ENCODE results near the gene MAS1.

DNA sequence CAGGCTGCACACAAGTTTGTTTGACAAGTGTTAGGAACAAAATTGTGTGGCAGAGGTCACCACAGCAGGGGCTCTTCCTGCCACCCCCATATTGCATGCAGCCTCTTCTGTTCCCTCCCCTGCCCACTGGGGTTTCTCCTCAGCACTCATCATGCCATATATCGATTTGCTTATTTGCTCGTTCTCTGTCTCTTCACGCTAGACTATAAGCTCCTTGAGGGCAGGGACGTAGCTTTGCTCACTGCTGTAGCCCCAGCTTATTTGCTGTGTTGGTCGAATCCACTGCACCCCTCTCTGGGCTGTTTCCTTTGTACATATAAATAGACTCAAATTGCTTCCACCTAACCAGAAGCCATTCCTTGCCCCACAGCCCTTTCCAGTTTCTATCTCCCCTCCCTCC, 19.6 kb downstream of the MAS1 start:
- TF ChIP-seq, protein P1, sequence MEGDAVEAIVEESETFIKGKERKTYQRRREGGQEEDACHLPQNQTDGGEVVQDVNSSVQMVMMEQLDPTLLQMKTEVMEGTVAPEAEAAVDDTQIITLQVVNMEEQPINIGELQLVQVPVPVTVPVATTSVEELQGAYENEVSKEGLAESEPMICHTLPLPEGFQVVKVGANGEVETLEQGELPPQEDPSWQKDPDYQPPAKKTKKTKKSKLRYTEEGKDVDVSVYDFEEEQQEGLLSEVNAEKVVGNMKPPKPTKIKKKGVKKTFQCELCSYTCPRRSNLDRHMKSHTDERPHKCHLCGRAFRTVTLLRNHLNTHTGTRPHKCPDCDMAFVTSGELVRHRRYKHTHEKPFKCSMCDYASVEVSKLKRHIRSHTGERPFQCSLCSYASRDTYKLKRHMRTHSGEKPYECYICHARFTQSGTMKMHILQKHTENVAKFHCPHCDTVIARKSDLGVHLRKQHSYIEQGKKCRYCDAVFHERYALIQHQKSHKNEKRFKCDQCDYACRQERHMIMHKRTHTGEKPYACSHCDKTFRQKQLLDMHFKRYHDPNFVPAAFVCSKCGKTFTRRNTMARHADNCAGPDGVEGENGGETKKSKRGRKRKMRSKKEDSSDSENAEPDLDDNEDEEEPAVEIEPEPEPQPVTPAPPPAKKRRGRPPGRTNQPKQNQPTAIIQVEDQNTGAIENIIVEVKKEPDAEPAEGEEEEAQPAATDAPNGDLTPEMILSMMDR (IDR thresholded peaks at IDR 0.05): no peak
- TF ChIP-seq POLR2A (IDR thresholded peaks at IDR 0.05; ENCODE audit: low read depth) (no peak), EP300 (IDR thresholded peaks at IDR 0.05) (no peak)

Measured in esophagus muscularis mucosa (tissue), 4 donors.